Nucleus accumbens (tissue), 56 donors: ENCODE measurements around the gene ARHGEF16.

Source experiments
- DNase-seq, 56 donors: peaks; one replicate each; lab custom pipeline; 2025; lab: John Stamatoyannopoulos, UW

Gene ARHGEF16

DNA sequence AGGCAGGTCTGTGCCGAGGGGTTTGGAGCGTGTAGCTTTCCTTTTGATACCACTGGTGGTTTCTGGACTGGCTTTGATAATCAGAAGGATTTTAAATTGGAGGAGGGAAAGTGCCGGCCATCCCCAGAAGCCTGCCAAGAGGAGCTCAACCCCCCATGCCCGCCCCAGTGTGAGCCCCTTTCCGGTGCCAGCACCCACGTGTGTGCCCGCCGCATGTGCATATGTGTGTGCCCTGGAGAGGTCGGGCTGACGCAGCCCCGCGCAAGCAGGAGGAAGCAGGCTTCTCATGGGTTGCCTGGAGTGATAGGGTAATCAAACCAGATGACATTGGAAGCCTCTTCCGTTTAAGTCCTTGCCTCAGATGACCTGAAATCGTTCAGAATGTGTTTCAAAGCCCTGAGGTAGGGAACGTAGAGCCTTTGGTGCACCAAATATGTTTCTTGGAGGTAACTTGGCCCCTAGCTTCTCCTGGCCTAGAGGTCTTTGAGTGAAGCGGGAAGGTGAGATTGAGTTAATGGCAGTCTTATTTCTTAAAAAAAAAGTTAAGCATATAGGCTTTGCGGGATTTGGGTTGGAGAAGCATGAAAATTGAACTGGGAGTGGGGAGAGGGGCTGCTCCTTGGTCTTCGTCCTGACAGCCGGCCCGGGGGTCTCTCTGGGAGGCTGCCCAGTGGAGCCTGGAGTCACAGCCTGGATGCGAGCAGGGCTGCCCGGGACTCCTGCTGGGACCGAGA lies 34.1 kb upstream of the ARHGEF16 start:
- DNase-seq: no peak

- DNase-seq: peak in 4 of 56 donors; percentile 9 to 37 (median 16)
These were observed 31.8 kb upstream of the ARHGEF16 start for GRCh38 chr1:3422638-3423037.

DNA sequence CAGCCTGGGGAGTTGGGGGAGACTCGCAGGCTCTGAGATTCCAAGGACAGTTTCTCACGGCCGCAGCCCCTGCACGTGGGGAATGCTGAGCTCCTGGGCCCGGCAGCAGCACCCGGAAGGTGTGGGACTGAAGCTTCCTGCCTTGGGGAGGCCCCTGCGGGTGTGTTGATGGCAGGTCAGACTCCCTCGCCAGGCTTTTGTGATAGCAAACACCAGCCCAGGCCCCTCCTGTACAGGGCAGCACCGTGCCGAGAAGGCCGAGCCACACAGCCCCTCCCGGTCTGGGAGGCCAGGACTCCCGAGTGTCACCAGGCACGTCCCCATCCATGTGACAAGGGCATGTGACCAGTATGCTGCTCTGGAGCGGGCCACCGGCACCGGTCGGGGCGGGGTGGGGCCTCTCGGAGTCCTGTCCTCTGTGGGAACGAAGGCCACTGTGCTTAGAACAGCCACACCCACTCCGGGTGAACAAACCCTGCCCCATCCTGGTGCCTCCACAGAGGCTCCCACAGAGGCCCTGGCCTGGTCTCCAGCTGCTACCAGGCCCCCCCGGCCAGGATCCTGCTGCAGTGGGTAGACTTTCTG lies 31.1 kb upstream of the ARHGEF16 start:
- DNase-seq: peak in 44 of 56 donors; percentile 11 to 81 (median 44)

- DNase-seq: peak in 1 of 56 donors; percentile 61
These were observed 30.4 kb upstream of the ARHGEF16 start for GRCh38 chr1:3423896-3424611.

GRCh38 chr1:3425486-3426215 lies 28.8 kb upstream of the ARHGEF16 start:
- DNase-seq: no peak

GRCh38 chr1:3426956-3427535 lies 27.4 kb upstream of the ARHGEF16 start:
- no peak for DNase-seq

DNA sequence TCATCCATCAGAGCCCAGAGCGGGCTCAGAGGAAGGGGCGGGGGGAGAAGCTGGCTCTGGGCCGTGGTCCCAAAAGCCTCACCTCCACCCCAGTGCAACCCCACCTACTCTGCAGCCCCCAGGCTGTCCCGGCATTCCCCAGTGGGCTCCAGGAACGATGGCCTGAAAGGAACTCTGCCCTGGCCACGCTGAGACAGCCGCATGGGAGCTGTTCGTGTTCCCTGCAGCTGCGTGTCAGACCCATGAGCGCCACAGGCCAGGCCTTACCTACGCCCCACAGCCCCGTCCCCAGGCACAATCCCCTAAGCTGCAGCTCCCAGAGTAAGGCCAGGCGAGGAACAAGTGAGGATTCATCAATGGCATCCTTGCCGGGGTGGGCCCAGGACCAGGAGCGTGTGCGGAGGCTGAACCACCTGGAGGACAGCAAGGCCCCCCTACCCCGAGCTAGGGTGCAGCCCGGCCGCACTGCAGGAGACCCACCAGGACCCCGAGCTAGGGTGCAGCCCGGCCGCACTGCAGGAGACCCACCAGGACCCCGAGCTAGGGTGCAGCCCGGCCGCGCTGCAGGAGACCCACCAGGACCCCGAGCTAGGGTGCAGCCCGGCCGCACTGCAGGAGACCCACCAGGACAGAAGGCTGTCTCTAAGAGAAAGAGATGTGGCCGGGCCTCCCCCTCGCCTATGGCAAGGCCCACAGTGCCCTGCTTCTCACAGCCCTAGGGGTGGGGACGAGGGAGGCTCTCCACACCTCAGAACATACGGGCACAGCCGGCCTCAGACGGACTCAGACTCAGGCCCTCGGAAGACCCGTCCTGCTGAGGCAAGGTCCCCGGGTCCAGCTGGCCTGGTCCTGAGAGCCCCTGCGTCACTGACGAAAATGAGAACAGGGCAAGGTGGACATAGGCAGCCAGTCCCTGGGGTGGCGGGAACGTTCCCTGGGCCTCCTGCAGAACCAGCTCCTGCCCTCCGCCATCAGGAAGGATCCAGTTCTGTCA lies 26.5 kb upstream of the ARHGEF16 start:
- no peak for DNase-seq

GRCh38 chr1:3428899-3429298 lies 25.6 kb upstream of the ARHGEF16 start:
- DNase-seq: peak in 1 of 56 donors; percentile 19

DNA sequence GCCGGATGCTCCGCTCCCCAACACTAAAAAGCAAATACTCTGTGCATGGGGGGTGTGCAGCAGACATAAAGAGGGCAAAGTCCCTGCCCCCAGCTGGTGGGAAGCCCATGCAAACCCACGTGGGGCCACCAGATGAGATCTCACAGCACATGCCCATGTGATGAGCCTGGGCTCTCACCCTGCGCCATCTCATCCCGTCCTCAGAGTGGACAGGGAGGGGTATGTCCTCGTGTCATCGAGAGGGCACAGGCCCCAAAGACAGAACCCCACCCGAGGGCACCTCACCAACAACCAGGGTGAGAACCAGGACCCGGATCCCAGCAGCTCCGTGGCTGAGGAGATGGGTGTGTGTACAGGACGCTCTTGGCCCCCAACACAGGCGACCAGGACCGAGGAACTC lies 25.1 kb upstream of the ARHGEF16 start:
- DNase-seq: no peak

- no peak for DNase-seq
These were observed 24.7 kb upstream of the ARHGEF16 start for GRCh38 chr1:3429766-3430165.

DNA sequence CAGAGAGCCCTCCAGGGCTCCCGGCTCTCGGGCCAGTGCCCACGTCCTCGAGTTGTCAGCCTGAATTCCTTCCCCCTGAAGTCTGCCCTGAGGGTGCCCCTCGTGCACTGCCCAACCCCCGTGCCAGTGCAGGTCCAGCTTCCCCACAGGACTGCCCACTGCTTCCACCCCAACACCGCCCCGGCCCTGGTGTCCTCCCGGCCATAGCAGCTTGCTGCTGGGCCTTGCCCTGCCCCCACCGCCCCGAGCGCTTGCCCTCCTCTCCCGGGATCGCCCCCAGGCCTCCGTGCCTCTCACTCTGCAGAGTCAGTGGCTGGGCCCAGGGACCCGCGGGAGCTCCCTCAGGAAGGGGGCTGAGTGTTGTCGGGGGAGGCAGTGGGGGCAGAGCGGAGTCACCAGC lies 24.1 kb upstream of the ARHGEF16 start:
- no peak for DNase-seq

DNA sequence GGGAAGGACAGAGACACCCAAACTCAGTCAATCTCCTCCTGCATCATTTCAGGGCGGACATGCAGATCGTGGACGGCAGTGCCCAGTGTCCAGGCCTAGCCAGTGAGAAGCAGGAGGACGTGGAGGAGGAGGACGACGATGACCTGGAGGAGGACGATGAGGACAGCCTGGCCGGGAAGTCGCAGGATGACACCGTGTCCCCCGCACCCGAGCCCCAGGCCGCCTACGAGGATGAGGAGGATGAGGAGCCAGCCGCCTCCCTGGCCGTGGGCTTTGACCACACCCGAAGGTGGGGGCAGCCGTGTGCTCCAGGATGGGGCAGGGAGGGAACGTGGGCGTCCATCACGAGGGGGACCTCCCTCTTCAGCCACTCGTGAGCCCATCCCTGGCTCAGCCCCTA lies 23.6 kb upstream of the ARHGEF16 start:
- DNase-seq: no peak

DNA sequence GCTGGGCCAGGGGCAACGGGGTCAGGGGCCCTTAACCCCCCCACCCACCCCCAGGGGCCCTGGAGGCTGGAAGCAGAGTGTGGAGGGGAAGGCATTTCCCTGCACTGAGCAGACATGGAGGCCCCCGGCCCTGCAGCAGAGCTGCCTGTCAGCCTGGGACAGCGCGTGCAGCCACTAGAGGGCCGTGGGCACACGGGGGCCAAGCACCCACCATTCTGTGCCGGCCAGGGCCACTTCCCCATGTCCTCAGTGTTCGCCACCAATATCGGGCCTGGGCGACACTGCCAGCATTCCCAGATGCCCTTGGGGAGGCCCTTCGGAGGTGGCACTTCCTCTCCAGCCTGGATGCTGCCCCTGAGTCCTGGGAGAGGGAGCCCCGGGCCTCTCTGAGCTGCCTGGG lies 23.2 kb upstream of the ARHGEF16 start:
- DNase-seq: peak in 1 of 56 donors; percentile 14

- DNase-seq: no peak
These were observed 22.8 kb upstream of the ARHGEF16 start for GRCh38 chr1:3431686-3432085.

GRCh38 chr1:3432306-3432705 lies 22.2 kb upstream of the ARHGEF16 start:
- no peak for DNase-seq

DNA sequence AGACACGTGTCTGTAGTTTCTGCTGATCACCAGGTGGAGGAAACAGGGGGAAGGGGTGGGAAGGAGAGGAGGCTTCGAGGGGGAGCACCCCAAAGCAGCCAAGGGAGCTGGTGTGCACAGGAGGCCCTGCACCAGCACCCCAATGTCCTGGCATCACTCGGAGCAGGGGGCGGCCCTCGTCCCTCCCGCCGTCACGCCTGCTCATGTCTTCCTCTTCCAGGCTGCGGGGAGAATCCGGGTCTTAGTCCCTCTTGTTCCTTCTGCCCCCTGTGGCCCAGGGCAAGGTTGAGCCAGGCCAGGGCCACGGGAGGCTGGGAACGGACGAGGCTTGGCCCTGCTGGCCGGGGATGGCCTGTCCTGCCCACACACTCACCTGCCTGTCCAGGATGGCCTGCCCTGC lies 21.4 kb upstream of the ARHGEF16 start:
- no peak for DNase-seq

DNA sequence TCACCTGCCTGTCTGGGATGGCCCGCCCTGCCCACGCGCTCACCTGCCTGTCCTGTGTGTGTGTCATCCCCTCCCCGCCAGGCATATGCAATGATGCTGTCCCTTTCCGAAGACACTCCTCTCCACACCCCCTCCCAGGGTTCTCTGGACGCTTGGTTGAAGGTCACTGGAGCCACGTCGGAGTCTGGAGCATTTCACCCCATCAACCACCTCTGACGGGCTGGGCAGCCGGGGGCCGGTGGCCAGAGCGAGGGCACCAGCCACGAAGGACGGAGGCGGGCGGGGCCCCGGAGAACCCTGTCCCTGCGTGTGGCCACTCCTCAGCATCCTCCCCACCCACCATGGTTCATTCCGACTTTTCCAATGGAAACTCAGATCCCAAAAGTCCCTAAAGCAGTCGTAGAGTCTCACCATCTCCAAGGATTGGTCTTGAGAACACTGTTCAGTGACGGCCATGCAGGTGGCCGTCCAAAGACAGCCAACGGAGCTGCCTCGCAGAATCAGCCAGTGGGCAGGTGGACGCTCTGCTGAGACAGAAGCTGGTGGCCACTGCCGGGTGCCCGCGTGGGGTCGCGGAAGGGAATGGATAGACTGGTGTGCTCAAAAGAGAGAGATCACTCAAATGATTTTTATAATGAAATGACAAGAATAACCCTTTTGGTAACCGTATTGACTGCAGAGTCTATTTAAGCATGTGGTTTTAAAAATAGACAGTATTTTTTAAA lies 20.7 kb upstream of the ARHGEF16 start:
- DNase-seq: no peak

GRCh38 chr1:3434406-3435110 lies 19.9 kb upstream of the ARHGEF16 start:
- no peak for DNase-seq
